GM19452 (cell line): ENCODE measurements around the gene RNF213.
"Not testable (repeated sequence)": the region's sequence is repeated elsewhere in the genome, so short reads cannot be mapped to it uniquely, and the experiment has no call there.

Source experiments
- ATAC-seq: cut with Tn5 transposase; IDR thresholded peaks from one replicate; pipeline ENCODE4 v1.9.1; 2021; ENCODE audit not compliant: unreplicated experiment

Gene RNF213

DNA sequence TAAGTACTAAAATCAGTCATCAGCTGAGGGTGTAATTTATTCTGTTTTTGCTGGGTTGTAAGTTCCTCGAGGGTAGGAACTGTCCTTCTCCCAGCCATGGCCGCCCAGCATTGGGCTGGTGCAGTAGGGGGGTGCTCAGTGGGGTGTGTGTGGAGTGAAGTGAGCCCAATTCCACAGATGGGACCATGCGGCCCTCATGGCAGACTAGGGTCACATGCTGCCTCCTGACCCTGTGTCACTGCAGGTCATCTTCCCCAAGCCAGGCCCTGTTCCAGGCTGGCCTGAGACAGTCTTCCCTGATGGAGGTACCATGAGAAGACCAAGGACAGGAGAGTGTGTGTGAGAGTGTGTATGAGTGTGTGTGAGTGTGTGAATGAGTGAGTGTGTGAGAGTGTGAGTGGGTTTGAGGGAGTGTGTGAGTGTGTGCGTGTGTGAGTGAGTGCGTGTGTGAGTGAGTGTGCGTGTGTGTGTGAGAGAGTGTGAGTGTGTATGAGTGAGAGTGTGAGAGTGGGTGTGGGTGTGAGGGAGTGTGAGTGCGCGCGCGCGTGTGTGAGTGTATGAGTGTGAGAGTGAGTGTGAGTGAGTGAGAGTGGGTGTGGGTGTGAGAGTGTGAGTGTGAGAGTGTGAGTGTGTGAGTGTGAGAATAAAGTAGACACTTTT, 36.7 kb upstream of the RNF213 start:
- ATAC-seq: no peak

GRCh38 chr17:80224683-80225082, 36.0 kb upstream of the RNF213 start:
- ATAC-seq: no peak

- no peak for ATAC-seq
These were observed 35.4 kb upstream of the RNF213 start for GRCh38 chr17:80225230-80225629.

GRCh38 chr17:80227156-80227555, 33.5 kb upstream of the RNF213 start:
- no peak for ATAC-seq

GRCh38 chr17:80227666-80228065, 33.0 kb upstream of the RNF213 start:
- no peak for ATAC-seq

DNA sequence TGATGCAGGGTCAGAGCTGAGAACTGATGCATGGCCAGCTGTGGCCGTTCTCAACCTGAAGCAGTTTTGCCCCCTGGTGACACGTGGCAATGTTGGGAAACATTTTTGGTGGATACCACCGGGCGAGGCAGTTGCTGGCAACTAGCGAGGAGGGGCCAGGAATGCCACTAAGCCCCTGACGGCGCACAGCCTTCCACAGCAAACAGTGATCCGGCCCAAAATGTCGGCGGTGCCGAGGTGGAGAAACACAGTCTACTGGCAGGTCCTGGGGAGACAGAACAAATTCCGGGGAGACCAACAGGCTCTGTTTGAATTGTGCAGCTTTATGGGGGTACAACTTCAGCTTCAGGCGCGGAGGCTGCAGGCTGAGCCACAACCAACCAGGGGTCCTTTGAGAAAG, 32.2 kb upstream of the RNF213 start:
- no peak for ATAC-seq

- no peak for ATAC-seq
These were observed 31.6 kb upstream of the RNF213 start for GRCh38 chr17:80229011-80229410.

DNA sequence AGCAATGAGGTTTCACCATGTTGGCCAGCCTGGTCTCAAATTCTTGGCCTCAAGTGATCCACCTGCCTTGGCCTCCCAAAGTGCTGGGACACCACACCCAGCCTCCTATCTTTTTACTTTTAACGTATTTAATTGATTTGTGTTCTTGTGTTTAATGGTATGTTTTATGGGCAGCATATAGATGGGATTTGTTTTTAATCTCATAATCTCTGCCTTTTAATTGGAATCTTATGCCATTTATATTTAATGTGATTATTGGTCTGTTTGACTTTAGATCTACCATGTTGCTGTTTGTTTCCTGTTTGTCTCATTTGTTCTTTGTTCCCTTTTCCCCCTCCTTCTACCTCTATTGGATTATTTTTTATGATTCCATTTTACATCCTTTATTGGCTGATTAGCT, 28.2 kb upstream of the RNF213 start:
- no peak for ATAC-seq

GRCh38 chr17:80233202-80233601, 27.4 kb upstream of the RNF213 start:
- ATAC-seq: no peak

GRCh38 chr17:80236911-80237310, 23.7 kb upstream of the RNF213 start:
- ATAC-seq: no peak

GRCh38 chr17:80237386-80237785, 23.3 kb upstream of the RNF213 start:
- no peak for ATAC-seq

GRCh38 chr17:80242505-80242904, 18.1 kb upstream of the RNF213 start:
- ATAC-seq: no peak

- ATAC-seq: no peak
These were observed 16.9 kb upstream of the RNF213 start for GRCh38 chr17:80243526-80244433.

DNA sequence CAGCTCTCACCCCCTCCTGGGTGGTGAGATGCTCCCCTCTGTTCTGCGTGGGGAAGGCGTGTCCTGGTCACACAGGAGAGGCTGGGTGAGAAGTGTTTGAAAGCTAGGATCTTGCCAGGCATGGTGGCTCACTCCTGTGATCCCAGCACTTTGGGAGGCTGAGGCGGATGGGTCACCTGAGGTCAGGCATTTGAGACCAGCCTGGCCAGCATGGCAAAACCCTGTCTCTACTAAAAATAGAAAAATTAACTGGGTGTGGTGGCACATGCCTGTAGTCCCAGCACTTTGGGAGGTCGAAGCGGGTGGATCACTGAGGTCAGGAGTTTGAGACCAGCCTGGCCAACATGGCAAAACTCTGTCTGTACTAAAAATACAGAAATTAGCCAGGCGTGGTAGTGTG, 16.2 kb upstream of the RNF213 start:
- not testable (repeated sequence) for ATAC-seq

- no peak for ATAC-seq
These were observed 15.7 kb upstream of the RNF213 start for GRCh38 chr17:80244871-80245509.

DNA sequence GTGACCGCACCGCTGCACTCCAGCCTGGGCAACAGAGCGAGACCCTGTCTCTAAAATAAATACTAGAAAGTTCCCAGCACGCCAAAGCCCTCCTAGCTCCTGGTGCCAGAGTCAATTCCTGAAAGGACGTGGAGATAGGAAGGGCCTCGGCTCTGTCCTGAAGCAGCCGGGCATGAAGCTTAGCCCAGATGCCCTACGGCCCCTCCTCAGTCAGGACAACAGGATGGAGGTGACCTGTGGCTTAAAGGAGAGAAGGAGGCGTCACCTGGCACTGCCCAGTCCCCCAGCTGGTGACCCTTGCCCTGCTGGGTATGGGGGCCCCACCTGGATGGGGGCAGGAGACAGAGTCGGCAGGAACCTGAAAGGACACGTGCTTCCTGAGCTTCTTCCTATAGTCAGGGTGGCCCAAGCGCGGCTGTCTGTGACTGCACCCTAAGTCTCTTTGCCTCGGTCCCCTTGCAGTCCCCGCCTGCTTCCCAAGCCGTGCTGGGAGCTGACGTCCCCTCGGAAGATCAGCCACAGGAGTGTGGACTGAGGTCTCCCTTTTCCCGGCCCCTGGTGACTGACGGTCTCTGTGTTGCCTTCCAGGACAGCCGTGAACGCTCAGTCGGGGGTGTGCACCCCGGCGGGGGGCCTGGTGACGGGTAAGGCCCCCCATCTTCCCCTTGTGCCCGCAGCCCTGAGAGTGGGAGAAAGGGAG, 14.9 kb upstream of the RNF213 start:
- no peak for ATAC-seq

DNA sequence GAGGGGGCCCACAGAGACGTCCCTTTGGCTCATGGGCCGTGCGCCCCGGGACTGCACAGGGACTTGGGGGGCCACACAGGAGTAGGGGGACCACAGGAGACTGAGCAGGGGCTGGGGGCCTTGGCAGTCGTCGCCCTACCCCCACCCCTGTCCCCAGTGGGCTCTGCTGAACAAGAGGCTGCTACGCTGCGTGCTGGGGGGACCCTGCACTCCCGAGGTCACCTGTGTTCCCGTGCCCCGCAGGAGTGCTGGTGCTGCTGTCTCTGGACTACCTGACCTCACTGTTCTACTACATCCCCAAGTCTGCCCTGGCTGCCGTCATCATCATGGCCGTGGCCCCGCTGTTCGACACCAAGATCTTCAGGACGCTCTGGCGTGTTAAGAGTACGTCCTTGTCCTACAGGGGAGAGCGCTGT, 14.4 kb upstream of the RNF213 start:
- ATAC-seq: no peak

GRCh38 chr17:80246726-80247125, 13.9 kb upstream of the RNF213 start:
- ATAC-seq: no peak

DNA sequence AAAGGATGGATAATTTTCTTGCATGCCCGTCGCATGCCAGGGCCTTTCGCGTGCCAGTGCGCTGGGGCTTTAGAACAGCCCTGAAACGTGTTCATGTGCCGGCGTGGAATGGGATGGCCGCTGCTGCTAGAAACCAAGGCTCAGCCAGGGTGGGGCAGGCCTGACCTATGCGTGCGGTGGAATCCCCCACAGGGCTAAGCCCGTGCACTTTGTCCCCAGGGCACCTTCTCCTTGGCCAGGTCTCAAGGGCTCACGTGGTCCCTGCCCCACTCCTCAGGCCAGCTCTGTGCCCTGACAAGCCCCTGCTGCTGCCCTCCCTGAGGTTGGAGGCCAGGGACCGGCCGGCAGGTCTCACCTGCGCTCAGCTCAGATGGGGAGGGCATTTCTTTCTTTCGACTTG, 13.1 kb upstream of the RNF213 start:
- ATAC-seq: no peak

DNA sequence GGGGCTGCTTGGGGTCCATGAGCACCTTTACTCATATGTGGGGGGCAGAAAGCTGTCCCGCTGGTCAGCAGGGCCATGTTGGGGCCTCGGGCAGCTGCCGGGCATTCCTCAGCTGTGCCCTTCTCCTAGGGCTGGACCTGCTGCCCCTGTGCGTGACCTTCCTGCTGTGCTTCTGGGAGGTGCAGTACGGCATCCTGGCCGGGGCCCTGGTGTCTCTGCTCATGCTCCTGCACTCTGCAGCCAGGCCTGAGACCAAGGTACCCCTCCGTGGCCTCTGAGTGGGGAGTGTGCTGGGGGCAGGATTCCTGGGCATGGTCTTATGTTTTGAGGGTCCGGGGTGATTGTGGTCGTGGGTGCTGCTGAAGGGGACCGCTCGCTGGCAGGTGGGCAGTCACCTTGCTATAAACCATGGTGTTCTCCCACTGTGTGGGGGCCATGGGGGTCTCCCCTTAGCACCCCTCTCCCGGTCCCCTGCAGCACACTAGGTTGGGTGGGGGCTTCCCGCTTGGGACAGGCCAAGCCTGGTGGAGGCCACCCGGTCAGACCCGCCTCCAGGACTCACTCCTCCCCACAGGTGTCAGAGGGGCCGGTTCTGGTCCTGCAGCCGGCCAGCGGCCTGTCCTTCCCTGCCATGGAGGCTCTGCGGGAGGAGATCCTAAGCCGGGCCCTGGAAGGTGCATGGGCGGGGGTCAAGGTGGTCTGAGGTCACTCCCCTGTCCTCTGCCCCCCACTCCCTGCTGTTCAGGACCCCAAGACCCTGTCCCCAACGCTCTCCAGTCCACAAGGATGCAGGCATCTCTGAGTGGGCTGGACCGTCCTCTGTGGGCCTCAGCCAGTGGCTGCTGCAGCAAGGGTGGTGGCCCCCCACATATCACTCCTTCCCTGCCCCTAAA, 12.4 kb upstream of the RNF213 start:
- ATAC-seq: no peak
